K562 (cell line): ENCODE results near the gene ZNF599. TPM values are rescaled to one million over a fixed set of nuclear protein-coding genes. Genes with fewer than 3 reads are reported as not detected.

Experiments
- ATF7 ChIP-seq: fragments of 450-650 bp; IDR thresholded peaks from 2 replicates; pipeline ENCODE4 v1.7.1; 2014; ENCODE audit warnings: mild to moderate bottlenecking, moderate library complexity
- CBFA2T2 ChIP-seq: fragments of 450-650 bp; conservative IDR thresholded peaks from 2 replicates; pipeline ENCODE4 v1.6.1; 2017; ENCODE audit warnings: mild to moderate bottlenecking
- CREB1 ChIP-seq, 2 experiments: sonication (generic) in 1 of 2; formaldehyde crosslinking in 1 of 2; IDR thresholded peaks; 2 replicates each; pipeline versions ENCODE4 v1.6.1 to v1.8.0; 2012 to 2022; ENCODE audit warnings: inconsistent platforms in 1 of 2, mild to moderate bottlenecking in 1 of 2, missing genetic modification reagents in 1 of 2, moderate library complexity in 1 of 2
- CREBBP ChIP-seq: IDR thresholded peaks from one replicate; pipeline ENCODE4 v1.6.1; 2012; ENCODE audit warnings: low read depth, mild to moderate bottlenecking, control low read depth, inconsistent platforms, low read length
- DNMT1 ChIP-seq: fragments of 450-650 bp; IDR thresholded peaks from 2 replicates; pipeline ENCODE4 v1.6.1; 2016; ENCODE audit warnings: antibody characterized with exemption, mild to moderate bottlenecking
- DPF2 ChIP-seq: fragments of 450-650 bp; IDR thresholded peaks from 2 replicates; pipeline ENCODE4 v1.6.1; 2016
- ELF4 ChIP-seq: fragments of 450-650 bp; formaldehyde crosslinking; IDR thresholded peaks from 2 replicates; pipeline ENCODE4 v1.4.0; 2022; ENCODE audit warnings: missing genetic modification characterization
- HNRNPH1 ChIP-seq: fragments of 200-400 bp; formaldehyde crosslinking; optimal IDR thresholded peaks from 2 replicates; pipeline ENCODE3; 2017; ENCODE audit warnings: low read depth, mild to moderate bottlenecking, low read length, moderate library complexity
- JUN ChIP-seq, 2 experiments: sonication (generic) in 1 of 2; formaldehyde crosslinking in 1 of 2; IDR thresholded peaks; 2 replicates each; pipeline versions ENCODE4 v1.6.1 to v1.8.0; 2012 to 2022; ENCODE audit warnings: borderline replicate concordance in 2 of 2, mild to moderate bottlenecking in 2 of 2, improper control_type of control experiment in 1 of 2, low read depth in 1 of 2, low read length in 1 of 2, missing genetic modification reagents in 1 of 2
- KLF1 ChIP-seq: fragments of 450-650 bp; IDR thresholded peaks from 2 replicates; pipeline ENCODE4 v1.6.1; 2016; ENCODE audit warnings: missing genetic modification characterization, missing compliant biosample characterization
- PHF20 ChIP-seq: fragments of 450-650 bp; IDR thresholded peaks from 2 replicates; pipeline ENCODE4 v1.6.1; 2018; ENCODE audit not compliant: partially characterized antibody
- PHF8 ChIP-seq: fragments of 200-600 bp; sonication (generic); IDR thresholded peaks from 2 replicates; pipeline ENCODE4 v1.6.1; 2012; ENCODE audit warnings: mixed run types, mild to moderate bottlenecking, inconsistent platforms, low read length, moderate library complexity, borderline replicate concordance
- PPARD ChIP-seq: fragments of 250-450 bp; sonication (Bioruptor Pico); IDR thresholded peaks from 2 replicates; pipeline ENCODE4 v1.8.0; 2022; ENCODE audit warnings: inconsistent platforms, mild to moderate bottlenecking, moderate library complexity
- PTTG1 ChIP-seq: fragments of 450-650 bp; IDR thresholded peaks from 2 replicates; pipeline ENCODE4 v1.6.1; 2016; ENCODE audit warnings: low read depth, mild to moderate bottlenecking, missing genetic modification characterization, missing compliant biosample characterization
- RBM34 ChIP-seq: fragments of 200-400 bp; formaldehyde crosslinking; IDR thresholded peaks from 2 replicates; pipeline ENCODE4 v1.6.1; 2018; ENCODE audit warnings: low read length, borderline replicate concordance; ENCODE audit not compliant: insufficient read depth
- RCOR1 ChIP-seq, 2 experiments: IDR thresholded peaks; 2 replicates each; pipeline ENCODE4 v1.6.1; 2012; ENCODE audit warnings: low read depth in 2 of 2, low read length in 2 of 2, borderline replicate concordance in 1 of 2, improper control_type of control experiment in 1 of 2
- TAF7 ChIP-seq: fragments of 450-650 bp; IDR thresholded peaks from 2 replicates; pipeline ENCODE4 v1.6.1; 2016; ENCODE audit warnings: missing genetic modification characterization, missing compliant biosample characterization
- TCF7L2 ChIP-seq: fragments of 150-350 bp; IDR thresholded peaks from 2 replicates; pipeline ENCODE4 v1.6.1; 2016; ENCODE audit warnings: low read depth, mild to moderate bottlenecking, low read length, moderate library complexity
- XRCC5 ChIP-seq: fragments of 200-400 bp; formaldehyde crosslinking; IDR thresholded peaks from 2 replicates; pipeline ENCODE4 v1.6.1; 2017; ENCODE audit warnings: low read depth, mild to moderate bottlenecking, low read length
- ZFX ChIP-seq: sonication (generic); formaldehyde crosslinking; IDR thresholded peaks from 2 replicates; pipeline ENCODE4 v1.8.0; 2022; ENCODE audit warnings: mild to moderate bottlenecking, missing genetic modification reagents, moderate library complexity
- ZNF121 ChIP-seq: sonication (generic); formaldehyde crosslinking; conservative IDR thresholded peaks from 2 replicates; pipeline ENCODE4 v1.8.0; 2022; ENCODE audit warnings: missing genetic modification reagents
- ZNF197 ChIP-seq: fragments of 200-800 bp; sonication (Bioruptor generic); IDR thresholded peaks from 2 replicates; pipeline ENCODE4 v1.6.1; 2016; ENCODE audit warnings: low read depth, missing genetic modification characterization, missing compliant biosample characterization
- ZNF282 ChIP-seq: sonication (generic); formaldehyde crosslinking; IDR thresholded peaks from 2 replicates; pipeline ENCODE4 v1.8.1; 2023; ENCODE audit warnings: missing genetic modification reagents
- polyA plus RNA-seq, 8 experiments: library from polyadenylated mRNA; depleted of rRNA in 4 of 8; stranded (reverse) in 5 of 8; unstranded in 3 of 8; fragments of >200 nt; fragmentation: Nextera tagmentation in 2 of 8; fragmentation: Illumina TruSeq in 1 of 8; extraction: Ambion mirVana in 2 of 8; extraction: Trizol in 1 of 8; gene quantifications; 2 replicates each; pipeline versions ENCODE4 v1.2.1 to v1.2.3, GENCODE V29; 2011 to 2014; ENCODE audit warnings: inconsistent platforms in 1 of 8, missing spikeins in 1 of 8
- total RNA-seq, 7 experiments: library from RNA; depleted of rRNA in 6 of 7; stranded (reverse); fragments of >200 nt in 6 of 7; fragmentation: Illumina TruSeq in 2 of 7; extraction: Trizol in 2 of 7; gene quantifications; 2 replicates each; pipeline versions ENCODE4 v1.2.1 to v1.2.3, GENCODE V29; 2011 to 2021; ENCODE audit warnings: low replicate concordance in 1 of 7
- TF ChIP-seq, protein P1 (sequence below): IDR thresholded peaks from 2 replicates; pipeline ENCODE4 v1.6.1; 2014; ENCODE audit warnings: antibody characterized with exemption
- TF ChIP-seq, protein P2 (sequence below): fragments of 200-800 bp; sonication (Bioruptor generic); IDR thresholded peaks from 2 replicates; pipeline ENCODE4 v1.6.1; 2017; ENCODE audit warnings: missing genetic modification characterization, missing compliant biosample characterization
- TF ChIP-seq, protein P3 (sequence below): fragments of 450-650 bp; formaldehyde crosslinking; conservative IDR thresholded peaks from 2 replicates; pipeline ENCODE4 v1.4.0; 2022; ENCODE audit warnings: mild to moderate bottlenecking, missing genetic modification characterization

ZNF599 gene
- total and polyA plus RNA-seq, 9 of the 15 experiments (the other 6 are each of a cell fraction or from before 2014, with no cell fraction given): 0.71 to 6.7 (median 2.8) TPM

DNA sequence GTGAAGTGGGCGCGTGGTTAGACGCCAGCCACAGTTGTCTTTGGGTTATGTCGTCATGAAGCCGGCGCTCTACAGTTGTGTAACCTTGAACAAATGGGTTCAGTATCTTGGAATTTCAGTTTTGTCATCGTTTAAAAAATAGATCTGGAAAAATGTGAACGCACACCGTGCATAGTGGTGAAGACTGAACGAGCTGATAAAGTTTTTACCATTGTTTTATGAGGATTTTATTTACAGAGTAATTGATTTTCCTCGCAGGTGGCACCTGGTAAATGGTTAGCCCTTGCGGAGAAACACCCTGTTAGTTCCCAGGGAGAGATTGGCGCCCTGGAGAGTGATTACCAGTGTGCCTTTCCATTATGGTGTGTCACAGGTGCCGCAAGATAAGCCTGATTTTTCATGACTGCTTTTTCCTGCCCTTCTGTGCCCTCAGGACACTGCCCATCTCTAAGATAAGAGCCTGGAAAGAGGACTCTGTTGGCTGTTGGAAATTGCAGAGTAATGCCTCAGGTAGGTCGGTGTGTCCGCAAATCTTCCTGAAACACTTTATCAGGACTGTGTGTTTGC is 38.4 kb downstream of the ZNF599 start (continued):
- TF ChIP-seq RCOR1 (IDR thresholded peaks at IDR 0.05; ENCODE audit: borderline replicate concordance in 1 of 2, low read depth in 2 of 2, low read length in 2 of 2) (no peak), RBM34 (no peak), ZFX (CRISPR knock-in tag) (peak; percentile 82), DNMT1 (no peak), ZNF282 (CRISPR knock-in tag) (no peak), PTTG1 (tag) (no peak), PPARD (CRISPR knock-in tag) (no peak), PHF8 (no peak), CREB1 (IDR thresholded peaks at IDR 0.05) (peak; percentile 99), CREB1 (CRISPR knock-in tag; IDR thresholded peaks at IDR 0.05) (no peak), XRCC5 (no peak), PHF20 (peak; percentile 32), CBFA2T2 (peak; percentile 52), HNRNPH1 (no peak), CREBBP (no peak), DPF2 (0 out of 2 replicates have a peak, but pooled peaks have one; percentile 44), TAF7 (tag) (no peak), KLF1 (no peak), ATF7 (peak; percentile 35; the same call in 1 of the 2 replicates), ELF4 (no peak), TCF7L2 (no peak), JUN (IDR thresholded peaks at IDR 0.05; ENCODE audit: borderline replicate concordance, low read depth, low read length) (0 out of 2 replicates have a peak, but pooled peaks have one; percentile 28), JUN (CRISPR knock-in tag; IDR thresholded peaks at IDR 0.05; ENCODE audit: borderline replicate concordance) (no peak), ZNF197 (CRISPR knock-in tag) (no peak), ZNF121 (CRISPR knock-in tag) (no peak)
- TF ChIP-seq, protein P1, sequence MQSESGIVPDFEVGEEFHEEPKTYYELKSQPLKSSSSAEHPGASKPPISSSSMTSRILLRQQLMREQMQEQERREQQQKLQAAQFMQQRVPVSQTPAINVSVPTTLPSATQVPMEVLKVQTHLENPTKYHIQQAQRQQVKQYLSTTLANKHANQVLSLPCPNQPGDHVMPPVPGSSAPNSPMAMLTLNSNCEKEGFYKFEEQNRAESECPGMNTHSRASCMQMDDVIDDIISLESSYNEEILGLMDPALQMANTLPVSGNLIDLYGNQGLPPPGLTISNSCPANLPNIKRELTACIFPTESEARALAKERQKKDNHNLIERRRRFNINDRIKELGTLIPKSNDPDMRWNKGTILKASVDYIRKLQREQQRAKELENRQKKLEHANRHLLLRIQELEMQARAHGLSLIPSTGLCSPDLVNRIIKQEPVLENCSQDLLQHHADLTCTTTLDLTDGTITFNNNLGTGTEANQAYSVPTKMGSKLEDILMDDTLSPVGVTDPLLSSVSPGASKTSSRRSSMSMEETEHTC: no peak
- TF ChIP-seq, protein P2, sequence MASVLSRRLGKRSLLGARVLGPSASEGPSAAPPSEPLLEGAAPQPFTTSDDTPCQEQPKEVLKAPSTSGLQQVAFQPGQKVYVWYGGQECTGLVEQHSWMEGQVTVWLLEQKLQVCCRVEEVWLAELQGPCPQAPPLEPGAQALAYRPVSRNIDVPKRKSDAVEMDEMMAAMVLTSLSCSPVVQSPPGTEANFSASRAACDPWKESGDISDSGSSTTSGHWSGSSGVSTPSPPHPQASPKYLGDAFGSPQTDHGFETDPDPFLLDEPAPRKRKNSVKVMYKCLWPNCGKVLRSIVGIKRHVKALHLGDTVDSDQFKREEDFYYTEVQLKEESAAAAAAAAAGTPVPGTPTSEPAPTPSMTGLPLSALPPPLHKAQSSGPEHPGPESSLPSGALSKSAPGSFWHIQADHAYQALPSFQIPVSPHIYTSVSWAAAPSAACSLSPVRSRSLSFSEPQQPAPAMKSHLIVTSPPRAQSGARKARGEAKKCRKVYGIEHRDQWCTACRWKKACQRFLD (CRISPR knock-in tag): no peak
- TF ChIP-seq, protein P3, sequence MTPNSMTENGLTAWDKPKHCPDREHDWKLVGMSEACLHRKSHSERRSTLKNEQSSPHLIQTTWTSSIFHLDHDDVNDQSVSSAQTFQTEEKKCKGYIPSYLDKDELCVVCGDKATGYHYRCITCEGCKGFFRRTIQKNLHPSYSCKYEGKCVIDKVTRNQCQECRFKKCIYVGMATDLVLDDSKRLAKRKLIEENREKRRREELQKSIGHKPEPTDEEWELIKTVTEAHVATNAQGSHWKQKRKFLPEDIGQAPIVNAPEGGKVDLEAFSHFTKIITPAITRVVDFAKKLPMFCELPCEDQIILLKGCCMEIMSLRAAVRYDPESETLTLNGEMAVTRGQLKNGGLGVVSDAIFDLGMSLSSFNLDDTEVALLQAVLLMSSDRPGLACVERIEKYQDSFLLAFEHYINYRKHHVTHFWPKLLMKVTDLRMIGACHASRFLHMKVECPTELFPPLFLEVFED (CRISPR knock-in tag): no peak
